Esophagus squamous epithelium (tissue), 4 donors: ENCODE measurements around the gene ELP4.

Experiments used
- POLR2A ChIP-seq, 4 donors: fragments of 450-650 bp; IDR thresholded peaks; one replicate each; pipeline ENCODE4 v1.6.1; 2017; ENCODE audit warnings: antibody characterized with exemption in 4 of 4, mild to moderate bottlenecking in 4 of 4, moderate library complexity in 3 of 4
- TF ChIP-seq, protein P1 (sequence below), 6 experiments: fragments of 450-650 bp in 4 of 6; fragments of 200-600 bp in 2 of 6; sonication (generic) in 2 of 6; IDR thresholded peaks; one replicate each; pipeline ENCODE4 v1.5.1; 2016 to 2019; ENCODE audit warnings: antibody characterized with exemption in 6 of 6, mild to moderate bottlenecking in 4 of 6, moderate library complexity in 4 of 6

GRCh38 chr11:31763296-31763695 lies 253.7 kb downstream of the ELP4 start:
- TF ChIP-seq, protein P1, sequence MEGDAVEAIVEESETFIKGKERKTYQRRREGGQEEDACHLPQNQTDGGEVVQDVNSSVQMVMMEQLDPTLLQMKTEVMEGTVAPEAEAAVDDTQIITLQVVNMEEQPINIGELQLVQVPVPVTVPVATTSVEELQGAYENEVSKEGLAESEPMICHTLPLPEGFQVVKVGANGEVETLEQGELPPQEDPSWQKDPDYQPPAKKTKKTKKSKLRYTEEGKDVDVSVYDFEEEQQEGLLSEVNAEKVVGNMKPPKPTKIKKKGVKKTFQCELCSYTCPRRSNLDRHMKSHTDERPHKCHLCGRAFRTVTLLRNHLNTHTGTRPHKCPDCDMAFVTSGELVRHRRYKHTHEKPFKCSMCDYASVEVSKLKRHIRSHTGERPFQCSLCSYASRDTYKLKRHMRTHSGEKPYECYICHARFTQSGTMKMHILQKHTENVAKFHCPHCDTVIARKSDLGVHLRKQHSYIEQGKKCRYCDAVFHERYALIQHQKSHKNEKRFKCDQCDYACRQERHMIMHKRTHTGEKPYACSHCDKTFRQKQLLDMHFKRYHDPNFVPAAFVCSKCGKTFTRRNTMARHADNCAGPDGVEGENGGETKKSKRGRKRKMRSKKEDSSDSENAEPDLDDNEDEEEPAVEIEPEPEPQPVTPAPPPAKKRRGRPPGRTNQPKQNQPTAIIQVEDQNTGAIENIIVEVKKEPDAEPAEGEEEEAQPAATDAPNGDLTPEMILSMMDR (IDR thresholded peaks at IDR 0.05), result no peak
- TF ChIP-seq POLR2A (IDR thresholded peaks at IDR 0.05), result no peak
